SK-N-MC (cell line): Measurements from ENCODE around the gene SKP1.
A peak's percentile ranks its signal among the peaks of the same experiment; 100 is the strongest.

Source experiments
- DNase-seq: peaks from one replicate; pipeline ENCODE4 v3.0.0-alpha.2; 2011; ENCODE audit warnings: low read depth, low spot score
- H3K27ac ChIP-seq: fragments of 200-600 bp; sonication (generic); 2 replicates; pipeline ENCODE4 v1.5.1; 2016; ENCODE audit warnings: mixed run types
- H3K36me3 ChIP-seq: fragments of 200-600 bp; sonication (generic); 2 replicates; pipeline ENCODE4 v1.6.1; 2017; ENCODE audit warnings: antibody characterized with exemption, low read length, mixed read lengths; ENCODE audit not compliant: insufficient read depth
- H3K4me3 ChIP-seq: fragments of 200-600 bp; sonication (generic); 2 replicates; pipeline ENCODE4 v1.5.1; 2016
- H3K9ac ChIP-seq: fragments of 200-600 bp; sonication (generic); 2 replicates; pipeline ENCODE4 v1.8.0; 2017; ENCODE audit warnings: mixed run types, mixed read lengths; ENCODE audit not compliant: insufficient read length
- H3K9me3 ChIP-seq: fragments of 200-600 bp; sonication (generic); 2 replicates; pipeline ENCODE4 v1.6.1; 2017; ENCODE audit warnings: low read depth, mild to moderate bottlenecking, antibody characterized with exemption, low read length, moderate library complexity, mixed read lengths
- EZH2 ChIP-seq: fragments of 200-600 bp; sonication (generic); IDR thresholded peaks from one replicate; pipeline ENCODE4 v1.6.1; 2017; ENCODE audit warnings: antibody characterized with exemption
- FOXP2 ChIP-seq: optimal IDR thresholded peaks from 2 replicates; pipeline ENCODE3; 2011; ENCODE audit warnings: mild to moderate bottlenecking, moderate library complexity; ENCODE audit not compliant: insufficient read depth; ENCODE audit errors: extremely low read length, control extremely low read depth
- POLR2AphosphoS5 ChIP-seq: IDR thresholded peaks from 2 replicates; pipeline ENCODE4 v1.6.1; 2012; ENCODE audit warnings: mild to moderate bottlenecking, low read depth, low read length, borderline replicate concordance

SKP1 gene

GRCh38 chr5:134141331-134142050 lies 35.3 kb downstream of the SKP1 start:
- Histone ChIP-seq H3K27ac (no peak overlapping the region), H3K9ac (no peak overlapping the region), H3K9me3 (no peaks in the 10 kb centered on the region), H3K36me3 (peaks cover 34% of the 10 kb centered on the region), H3K4me3 (no peak overlapping the region)
- no peak for DNase-seq
- TF ChIP-seq POLR2AphosphoS5, result no peak
- no peak for TF ChIP-seq FOXP2
- no peak for TF ChIP-seq EZH2

GRCh38 chr5:134140530-134141201 lies 36.1 kb downstream of the SKP1 start:
- peak; percentile 12 for DNase-seq
- Histone ChIP-seq H3K9ac (no peak overlapping the region), H3K27ac (no peak overlapping the region), H3K36me3 (peaks cover 36% of the 10 kb centered on the region), H3K9me3 (no peaks in the 10 kb centered on the region), H3K4me3 (no peak overlapping the region)
- TF ChIP-seq EZH2, result no peak
- TF ChIP-seq POLR2AphosphoS5, result no peak
- no peak for TF ChIP-seq FOXP2

- H3K36me3 ChIP-seq, result peaks cover 33% of the 10 kb centered on the region
- no peak overlapping the region for H3K9ac ChIP-seq
- H3K27ac ChIP-seq, result no peak overlapping the region
- H3K4me3 ChIP-seq, result no peak overlapping the region
- no peak for TF ChIP-seq FOXP2
- no peak for TF ChIP-seq EZH2
- no peak for TF ChIP-seq POLR2AphosphoS5
- no peak for DNase-seq
- H3K9me3 ChIP-seq, result no peaks in the 10 kb centered on the region
These were observed 36.8 kb downstream of the SKP1 start for GRCh38 chr5:134139891-134140469.

DNA sequence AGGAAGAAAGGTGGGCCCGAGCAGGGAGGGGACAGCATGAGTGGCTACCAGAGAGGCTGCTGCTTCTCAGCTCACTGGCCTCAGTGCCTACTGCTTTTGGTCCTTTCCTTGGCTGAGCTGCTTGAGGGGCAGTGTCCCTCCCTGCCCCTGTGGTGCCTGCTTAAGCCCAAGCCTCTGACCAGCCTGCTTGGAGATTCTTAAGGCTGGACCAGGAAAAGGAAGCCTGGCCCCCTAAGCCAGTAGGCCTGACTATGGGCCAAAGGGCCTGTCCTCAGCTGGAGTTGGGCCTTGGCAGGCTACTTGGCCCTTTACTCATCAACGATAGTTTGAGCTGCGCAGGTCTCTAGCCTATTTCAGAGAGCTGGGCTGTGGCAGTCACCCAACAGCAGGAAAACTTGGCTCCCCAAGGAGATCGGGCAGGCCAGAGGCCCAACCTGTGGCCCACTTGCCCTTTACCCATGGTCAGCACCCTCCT lies 37.3 kb downstream of the SKP1 start:
- Histone ChIP-seq H3K4me3 (no peak overlapping the region), H3K9me3 (no peaks in the 10 kb centered on the region), H3K9ac (no peak overlapping the region), H3K36me3 (peaks cover 28% of the 10 kb centered on the region; the same call in 1 of the 2 replicates), H3K27ac (no peak overlapping the region)
- TF ChIP-seq EZH2 (no peak), FOXP2 (no peak), POLR2AphosphoS5 (no peak)
- DNase-seq, result no peak

GRCh38 chr5:134138416-134139376 lies 38.1 kb downstream of the SKP1 start:
- no peak overlapping the region for H3K27ac ChIP-seq
- no peak for TF ChIP-seq FOXP2
- TF ChIP-seq EZH2, result no peak
- no peak for TF ChIP-seq POLR2AphosphoS5
- H3K9me3 ChIP-seq, result no peaks in the 10 kb centered on the region
- H3K36me3 ChIP-seq, result peaks cover 29% of the 10 kb centered on the region; the same call in 1 of the 2 replicates
- no peak for DNase-seq
- no peak overlapping the region for H3K4me3 ChIP-seq
- no peak overlapping the region for H3K9ac ChIP-seq

DNA sequence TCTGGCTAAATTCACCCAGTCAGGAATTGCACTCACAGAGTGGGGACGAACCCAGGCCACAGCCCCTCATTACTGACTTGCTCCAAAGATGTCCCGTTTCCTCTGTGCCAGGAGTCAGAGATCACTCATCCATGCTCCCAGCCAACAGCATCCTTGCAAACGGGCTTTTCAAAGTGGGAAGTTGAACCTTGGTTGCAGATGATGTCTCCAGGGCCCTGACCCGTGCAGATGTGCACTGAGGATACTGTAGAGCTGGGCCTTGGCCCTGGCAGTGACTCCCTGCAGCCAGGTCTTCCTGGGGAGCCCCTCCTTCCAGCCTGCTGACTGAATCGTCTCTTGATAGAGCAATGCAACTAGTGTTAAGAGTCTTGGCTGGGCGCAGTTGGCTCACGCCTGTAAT lies 40.0 kb downstream of the SKP1 start:
- no peak overlapping the region for H3K9ac ChIP-seq
- TF ChIP-seq FOXP2 (no peak), POLR2AphosphoS5 (no peak), EZH2 (no peak)
- H3K9me3 ChIP-seq, result no peaks in the 10 kb centered on the region
- no peak overlapping the region for H3K4me3 ChIP-seq
- peaks cover 26% of the 10 kb centered on the region; the same call in 1 of the 2 replicates for H3K36me3 ChIP-seq
- DNase-seq, result no peak
- H3K27ac ChIP-seq, result no peak overlapping the region

- peaks cover 26% of the 10 kb centered on the region; the same call in 1 of the 2 replicates for H3K36me3 ChIP-seq
- no peak overlapping the region for H3K9ac ChIP-seq
- H3K27ac ChIP-seq, result no peak overlapping the region
- H3K4me3 ChIP-seq, result no peak overlapping the region
- TF ChIP-seq EZH2 (no peak), FOXP2 (no peak), POLR2AphosphoS5 (no peak)
- no peak for DNase-seq
- no peaks in the 10 kb centered on the region for H3K9me3 ChIP-seq
These were observed 40.5 kb downstream of the SKP1 start for GRCh38 chr5:134136221-134136631.

DNA sequence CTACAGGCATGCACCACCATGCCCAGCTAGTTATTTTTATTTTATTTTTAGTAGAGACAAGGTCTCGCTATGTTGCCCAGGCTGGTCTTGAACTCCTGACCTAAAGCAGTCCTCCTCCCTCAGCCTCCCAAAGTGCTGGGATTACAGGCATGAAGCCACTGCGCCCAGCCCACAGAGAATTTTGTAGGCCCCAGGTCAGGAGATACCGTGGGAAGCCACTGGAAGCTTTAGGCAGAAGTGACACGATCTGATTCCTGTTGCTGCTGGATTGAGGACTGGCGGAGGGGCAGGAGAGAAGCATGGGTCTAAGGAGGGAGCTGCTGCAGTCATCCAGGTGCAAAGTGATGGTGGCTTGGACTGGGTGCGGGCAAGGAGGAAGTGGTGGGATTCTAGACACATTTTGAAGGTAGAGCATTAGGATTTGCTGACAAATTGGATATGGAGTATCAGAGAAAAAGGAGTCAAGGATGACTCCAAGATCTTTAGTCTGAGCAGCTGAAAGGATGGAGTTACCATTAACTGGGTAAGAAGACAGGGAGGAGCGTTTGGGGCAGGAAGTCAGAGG lies 41.6 kb downstream of the SKP1 start:
- TF ChIP-seq FOXP2, result no peak
- TF ChIP-seq POLR2AphosphoS5, result no peak
- TF ChIP-seq EZH2, result no peak
- Histone ChIP-seq H3K9ac (no peak overlapping the region), H3K4me3 (no peak overlapping the region), H3K9me3 (no peaks in the 10 kb centered on the region), H3K27ac (no peak overlapping the region), H3K36me3 (peaks cover 20% of the 10 kb centered on the region; the same call in 1 of the 2 replicates)
- DNase-seq, result no peak
